Endothelial cell of umbilical vein (primary cell): ENCODE measurements around the gene PTMA.

Source experiments
- EZH2 ChIP-seq: IDR thresholded peaks from 2 replicates; pipeline ENCODE4 v1.6.1; 2012; ENCODE audit warnings: borderline replicate concordance, low read depth, mild to moderate bottlenecking, moderate library complexity, low read length, inconsistent platforms; ENCODE audit not compliant: severe bottlenecking
- FOS ChIP-seq: IDR thresholded peaks from 2 replicates; pipeline ENCODE4 v1.6.1; 2011; ENCODE audit warnings: mild to moderate bottlenecking, low read length, moderate library complexity, borderline replicate concordance; ENCODE audit not compliant: insufficient read depth
- GATA2 ChIP-seq: IDR thresholded peaks from 2 replicates; pipeline ENCODE4 v1.7.0; 2011; ENCODE audit warnings: low read depth, mild to moderate bottlenecking, moderate library complexity, mixed read lengths, low read length; ENCODE audit not compliant: insufficient read length, insufficient read depth
- JUN ChIP-seq: IDR thresholded peaks from 2 replicates; pipeline ENCODE4 v1.6.1; 2011; ENCODE audit warnings: borderline replicate concordance, low read depth; ENCODE audit not compliant: insufficient read length, insufficient read depth
- MYC ChIP-seq: IDR thresholded peaks from one replicate; pipeline ENCODE4 v1.6.1; 2011; ENCODE audit warnings: mild to moderate bottlenecking, low read depth, low read length
- POLR2A ChIP-seq: IDR thresholded peaks from 2 replicates; pipeline ENCODE4 v1.6.1; 2012; ENCODE audit warnings: low read depth, mild to moderate bottlenecking, control low read depth, low read length
- POLR2AphosphoS5 ChIP-seq: IDR thresholded peaks from 2 replicates; pipeline ENCODE4 v1.6.1; 2012; ENCODE audit warnings: low read depth, mild to moderate bottlenecking, control low read depth, low read length, moderate library complexity; ENCODE audit not compliant: insufficient read depth
- TF ChIP-seq, protein P1 (sequence below), 2 donors: IDR thresholded peaks; 1 replicate in 1 of 2; 2 replicates in 1 of 2; pipeline ENCODE4 v1.5.1; 2011; ENCODE audit warnings: low read length in 2 of 2, mild to moderate bottlenecking in 2 of 2, moderate library complexity in 2 of 2, control low read depth in 1 of 2, inconsistent platforms in 1 of 2, low read depth in 1 of 2; ENCODE audit not compliant: insufficient read depth in 1 of 2; ENCODE audit errors: extremely low read depth in 1 of 2
- TF ChIP-seq, protein P2 (sequence below): IDR thresholded peaks from 2 replicates; pipeline ENCODE4 v1.6.1; 2011; ENCODE audit not compliant: insufficient read depth, insufficient read length

GRCh38 chr2:231680285-231680991 lies 27.9 kb upstream of the PTMA start:
- no peak for TF ChIP-seq EZH2
- TF ChIP-seq, protein P1, sequence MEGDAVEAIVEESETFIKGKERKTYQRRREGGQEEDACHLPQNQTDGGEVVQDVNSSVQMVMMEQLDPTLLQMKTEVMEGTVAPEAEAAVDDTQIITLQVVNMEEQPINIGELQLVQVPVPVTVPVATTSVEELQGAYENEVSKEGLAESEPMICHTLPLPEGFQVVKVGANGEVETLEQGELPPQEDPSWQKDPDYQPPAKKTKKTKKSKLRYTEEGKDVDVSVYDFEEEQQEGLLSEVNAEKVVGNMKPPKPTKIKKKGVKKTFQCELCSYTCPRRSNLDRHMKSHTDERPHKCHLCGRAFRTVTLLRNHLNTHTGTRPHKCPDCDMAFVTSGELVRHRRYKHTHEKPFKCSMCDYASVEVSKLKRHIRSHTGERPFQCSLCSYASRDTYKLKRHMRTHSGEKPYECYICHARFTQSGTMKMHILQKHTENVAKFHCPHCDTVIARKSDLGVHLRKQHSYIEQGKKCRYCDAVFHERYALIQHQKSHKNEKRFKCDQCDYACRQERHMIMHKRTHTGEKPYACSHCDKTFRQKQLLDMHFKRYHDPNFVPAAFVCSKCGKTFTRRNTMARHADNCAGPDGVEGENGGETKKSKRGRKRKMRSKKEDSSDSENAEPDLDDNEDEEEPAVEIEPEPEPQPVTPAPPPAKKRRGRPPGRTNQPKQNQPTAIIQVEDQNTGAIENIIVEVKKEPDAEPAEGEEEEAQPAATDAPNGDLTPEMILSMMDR (IDR thresholded peaks at IDR 0.05; ENCODE audit: extremely low read depth in 1 of 2, insufficient read depth in 1 of 2, low read depth in 1 of 2, low read length in 2 of 2), result no peak
- no peak for TF ChIP-seq POLR2A
- TF ChIP-seq, protein P2, sequence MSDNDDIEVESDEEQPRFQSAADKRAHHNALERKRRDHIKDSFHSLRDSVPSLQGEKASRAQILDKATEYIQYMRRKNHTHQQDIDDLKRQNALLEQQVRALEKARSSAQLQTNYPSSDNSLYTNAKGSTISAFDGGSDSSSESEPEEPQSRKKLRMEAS, result no peak
- TF ChIP-seq MYC, result no peak
- no peak for TF ChIP-seq POLR2AphosphoS5
- no peak for TF ChIP-seq GATA2
- no peak for TF ChIP-seq JUN
- no peak for TF ChIP-seq FOS
